Bronchial epithelial cell (primary cell): Measurements from ENCODE around the gene BMP4. TPM values are rescaled to one million over a fixed set of nuclear protein-coding genes. Genes with fewer than 3 reads are reported as not detected.
"Not testable (repeated sequence)": the region's sequence is repeated elsewhere in the genome, so short reads cannot be mapped to it uniquely, and the experiment has no call there.

Source experiments
- DNase-seq: peaks from one replicate; pipeline ENCODE4 v3.0.0-alpha.2; 2010; ENCODE audit warnings: low read depth
- FAIRE-seq: peaks from 2 replicates; lab custom pipeline; 2011; peaks lifted over from hg19 to GRCh38; lab: Jason Lieb, UNC
- H3K27me3 ChIP-seq: 2 replicates; pipeline ENCODE4 v1.5.1; 2011; ENCODE audit warnings: low read length; ENCODE audit not compliant: control insufficient read depth, insufficient read depth
- H3K36me3 ChIP-seq: 2 replicates; pipeline ENCODE4 v1.5.1; 2011; ENCODE audit warnings: low read length; ENCODE audit not compliant: control insufficient read depth, insufficient read depth
- H3K4me3 ChIP-seq: 2 replicates; pipeline ENCODE4 v1.5.1; 2011; ENCODE audit warnings: mild to moderate bottlenecking, low read depth, low read length, control low read depth
- CTCF ChIP-seq: IDR thresholded peaks from 2 replicates; pipeline ENCODE4 v1.5.1; 2011; ENCODE audit warnings: mild to moderate bottlenecking, moderate library complexity, low read length, control low read depth, inconsistent platforms; ENCODE audit not compliant: insufficient read depth, severe bottlenecking
- total RNA-seq: library from RNA; depleted of rRNA; stranded (reverse); fragments of >200 nt; gene quantifications from 2 replicates; pipeline ENCODE4 v1.2.1, GENCODE V29; 2014

Gene BMP4
- total RNA-seq, 1 donor from 2014 or later: 0.53 TPM

GRCh38 chr14:53999061-53999488, 42.5 kb upstream of the BMP4 start:
- DNase-seq (no peak), FAIRE-seq (no peak)
- no peaks in the 10 kb centered on the region for H3K36me3 ChIP-seq
- TF ChIP-seq CTCF: no peak
- no peaks in the 10 kb centered on the region for H3K27me3 ChIP-seq
- H3K4me3 ChIP-seq: no peak overlapping the region

- Histone ChIP-seq H3K27me3 (no peaks in the 10 kb centered on the region), H3K4me3 (no peak overlapping the region), H3K36me3 (no peaks in the 10 kb centered on the region)
- DNase-seq (no peak), FAIRE-seq (no peak)
- no peak for TF ChIP-seq CTCF
Measured at GRCh38 chr14:53996041-53996440, 39.4 kb upstream of the BMP4 start.

- FAIRE-seq: no peak
Measured at GRCh38 chr14:53993920-53994607, 37.4 kb upstream of the BMP4 start.

GRCh38 chr14:53990978-53991377, 34.4 kb upstream of the BMP4 start:
- no peaks in the 10 kb centered on the region for H3K36me3 ChIP-seq
- no peak overlapping the region for H3K4me3 ChIP-seq
- no peak for TF ChIP-seq CTCF
- no peak for DNase-seq
- no peak for FAIRE-seq
- H3K27me3 ChIP-seq: no peaks in the 10 kb centered on the region

More at GRCh38 chr14:53993920-53994607, 37.4 kb upstream of the BMP4 start:
- Histone ChIP-seq H3K36me3 (no peaks in the 10 kb centered on the region), H3K27me3 (no peaks in the 10 kb centered on the region), H3K4me3 (no peak overlapping the region)
- no peak for TF ChIP-seq CTCF
- DNase-seq: peak; percentile 76

- H3K4me3 ChIP-seq, H3K36me3 ChIP-seq, FAIRE-seq, H3K27me3 ChIP-seq, DNase-seq: not testable (repeated sequence)
Measured at GRCh38 chr14:53986718-53987117, 30.1 kb upstream of the BMP4 start.

DNA sequence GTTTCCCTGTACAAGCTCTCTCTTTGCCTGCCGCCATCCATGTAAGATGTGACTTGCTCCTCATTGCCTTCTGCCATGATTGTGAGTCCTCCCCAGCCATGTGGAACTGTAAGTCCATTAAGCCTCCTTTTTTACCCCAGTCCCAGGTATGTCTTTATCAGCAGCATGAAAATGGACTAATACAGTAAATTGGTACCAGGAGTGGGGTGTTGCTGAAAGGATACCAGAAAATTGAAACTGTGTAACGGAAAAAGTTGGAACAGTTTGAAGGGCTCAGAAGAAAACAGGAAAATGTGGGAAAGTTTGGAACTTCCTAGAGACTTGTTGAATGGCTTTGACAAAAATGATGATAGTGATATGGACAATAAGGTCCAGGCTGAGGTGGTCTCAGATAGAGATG, 28.3 kb upstream of the BMP4 start:
- H3K27me3 ChIP-seq, FAIRE-seq, H3K4me3 ChIP-seq, DNase-seq, H3K36me3 ChIP-seq: not testable (repeated sequence)

- FAIRE-seq: no peak
Measured at GRCh38 chr14:53983112-53983511, 26.5 kb upstream of the BMP4 start.

More at GRCh38 chr14:53983112-53983511, 26.5 kb upstream of the BMP4 start:
- DNase-seq: no peak
- no peaks in the 10 kb centered on the region for H3K36me3 ChIP-seq
- no peaks in the 10 kb centered on the region for H3K27me3 ChIP-seq
- TF ChIP-seq CTCF: no peak
- no peak overlapping the region for H3K4me3 ChIP-seq
